HepG2 (cell line): Measurements from ENCODE around the gene RPUSD3. TPM values are rescaled to one million over a fixed set of nuclear protein-coding genes. Genes with fewer than 3 reads are reported as not detected.

ENCODE experiments used
- ATAC-seq: fragments of 200-7000 bp; cut with Tn5 transposase; 3 replicates; pipeline ENCODE4 v1.9.1; 2020; ENCODE audit warnings: mild to moderate bottlenecking, moderate library complexity
- BruUV-seq: library from RNA; stranded (reverse); fragments of 400-500 nt; replicated peaks from 2 replicates; lab custom pipeline; 2021; lab: Mats Ljungman, UMichigan
- CTCF ChIA-PET: fragments of 300-600 bp; formaldehyde crosslinking; extraction: SDS; loops from one replicate; lab custom pipeline; 2021; ENCODE audit warnings: low total read pairs, inconsistent platforms, low intra/inter-chr PET ratio; lab: Yijun Ruan, JAX
- POLR2A ChIA-PET: fragments of 350-600 bp; sonication (Branson Sonifier 250); formaldehyde crosslinking; loops from one replicate; lab custom pipeline; 2020; ENCODE audit warnings: antibody characterized with exemption, inconsistent platforms; lab: Yijun Ruan, JAX
- DNase-seq: peaks from one replicate; pipeline ENCODE4 v3.0.0-alpha.2; 2015; ENCODE audit warnings: low spot score
- FAIRE-seq: peaks from 3 replicates; lab custom pipeline; 2011; peaks lifted over from hg19 to GRCh38; lab: Jason Lieb, UNC
- H2AFZ ChIP-seq: one replicate; pipeline ENCODE4 v1.6.1; 2011; ENCODE audit warnings: low read length, inconsistent platforms
- H3K27ac ChIP-seq: fragments of 300-600 bp; 3 replicates; pipeline ENCODE4 v1.8.0; 2011; ENCODE audit warnings: mixed run types, mild to moderate bottlenecking, mixed read lengths, low read length, inconsistent platforms; ENCODE audit not compliant: insufficient read depth; ENCODE audit errors: extremely low read length
- H3K27me3 ChIP-seq, 2 experiments: fragments of 200-600 bp in 1 of 2; 2 replicates in 1 of 2; 3 replicates in 1 of 2; pipeline versions ENCODE4 v1.6.0 to v1.8.0; 2011; ENCODE audit warnings: low read length in 2 of 2, mild to moderate bottlenecking in 2 of 2, moderate library complexity in 2 of 2, inconsistent platforms in 1 of 2; ENCODE audit not compliant: insufficient read depth in 2 of 2, control insufficient read depth in 1 of 2
- H3K36me3 ChIP-seq, 2 experiments: fragments of 200-600 bp in 1 of 2; replicated peaks in 1 of 2; 2 replicates in 1 of 2; 3 replicates in 1 of 2; pipeline versions ENCODE4 v1.5.1 to v1.8.0; 2011; ENCODE audit warnings: low read length in 2 of 2, inconsistent platforms in 1 of 2; ENCODE audit not compliant: insufficient read depth in 2 of 2, control insufficient read depth in 1 of 2
- H3K4me1 ChIP-seq: 2 replicates; pipeline ENCODE4 v1.5.1; 2012; ENCODE audit warnings: low read length, inconsistent platforms; ENCODE audit not compliant: insufficient read depth
- H3K4me2 ChIP-seq: 2 replicates; pipeline ENCODE4 v1.6.0; 2011; ENCODE audit warnings: low read depth, low read length, inconsistent platforms
- H3K4me3 ChIP-seq, 3 experiments: fragments of 200-600 bp in 1 of 3; sonication (generic), shearing (Covaris generic) in 1 of 3; replicated peaks in 1 of 3; 2 replicates each; pipeline ENCODE4 v1.5.1; 2011 to 2016; ENCODE audit warnings: low read length in 3 of 3, inconsistent platforms in 2 of 3, low read depth in 2 of 3, mild to moderate bottlenecking in 2 of 3, control low read depth in 1 of 3, mixed read lengths in 1 of 3; ENCODE audit not compliant: insufficient read depth in 1 of 3
- H3K79me2 ChIP-seq: one replicate; pipeline ENCODE4 v1.6.1; 2011; ENCODE audit warnings: low read length, inconsistent platforms; ENCODE audit not compliant: insufficient read depth
- H3K9ac ChIP-seq: 2 replicates; pipeline ENCODE4 v1.6.0; 2011; ENCODE audit warnings: mild to moderate bottlenecking, low read depth, low read length, inconsistent platforms; ENCODE audit not compliant: insufficient read depth
- H3K9me3 ChIP-seq: 2 replicates; pipeline ENCODE4 v1.5.1; 2012; ENCODE audit warnings: mild to moderate bottlenecking, low read length
- H4K20me1 ChIP-seq: 2 replicates; pipeline ENCODE4 v1.6.0; 2011; ENCODE audit warnings: inconsistent platforms, mild to moderate bottlenecking, low read length, moderate library complexity; ENCODE audit not compliant: insufficient read depth
- AHDC1 ChIP-seq: sonication (generic); formaldehyde crosslinking; IDR thresholded peaks from 2 replicates; pipeline ENCODE4 v1.5.1; 2020; ENCODE audit warnings: mild to moderate bottlenecking, missing genetic modification reagents, borderline replicate concordance
- CTCF ChIP-seq: sonication (generic); formaldehyde crosslinking; IDR thresholded peaks from 2 replicates; pipeline ENCODE4 v1.5.0; 2020; ENCODE audit warnings: mild to moderate bottlenecking, missing genetic modification reagents, moderate library complexity
- EED ChIP-seq: sonication (generic); formaldehyde crosslinking; IDR thresholded peaks from 2 replicates; pipeline ENCODE4 v1.5.0; 2020; ENCODE audit warnings: mild to moderate bottlenecking, missing genetic modification reagents
- IRF2 ChIP-seq: IDR thresholded peaks from 2 replicates; pipeline ENCODE4 v1.6.1; 2018; ENCODE audit warnings: missing genetic modification reagents, missing compliant biosample characterization
- PHF21A ChIP-seq: sonication (generic); formaldehyde crosslinking; IDR thresholded peaks from 2 replicates; pipeline ENCODE4 v1.5.0; 2020; ENCODE audit warnings: mild to moderate bottlenecking, missing genetic modification reagents
- RAD21 ChIP-seq: fragments of 450-650 bp; formaldehyde crosslinking; IDR thresholded peaks from 2 replicates; pipeline ENCODE4 v1.5.0; 2020; ENCODE audit warnings: mild to moderate bottlenecking
- STAG1 ChIP-seq: sonication (generic); formaldehyde crosslinking; IDR thresholded peaks from 2 replicates; pipeline ENCODE4 v1.4.0; 2020; ENCODE audit warnings: missing genetic modification reagents
- THAP11 ChIP-seq: IDR thresholded peaks from 2 replicates; pipeline ENCODE4 v1.6.1; 2016; ENCODE audit warnings: missing biosample characterization, missing genetic modification reagents
- WGBS: methylation state at CpG from one replicate; pipeline ENCODE4 v1.1.6; 2017; ENCODE audit warnings: low lambda C conversion rate; 5-methylcytosine and 5-hydroxymethylcytosine counted together
- in situ Hi-C: cut with HindIII; loops from 2 replicates; pipeline ENCODE4 v1.10.0; 2017; ENCODE audit warnings: low pct_unique_long_range_greater_than_20kb; ENCODE audit not compliant: extremely low pct_ligation_motif_present
- intact Hi-C: fragments of 100-400 bp; cut with micrococcal nuclease; formaldehyde crosslinking; loops from one replicate; pipeline ENCODE4 v1.10.0; 2022; ENCODE audit not compliant: unreplicated experiment
- polyA plus RNA-seq, 8 experiments: library from polyadenylated mRNA; depleted of rRNA in 3 of 8; stranded (reverse) in 7 of 8; unstranded in 1 of 8; fragments of >200 nt; fragmentation: Illumina TruSeq in 4 of 8; extraction: Trizol in 4 of 8; gene quantifications; 2 replicates each; pipeline versions ENCODE4 v1.2.1 to v1.2.3, GENCODE V29; 2011 to 2016; ENCODE audit warnings: low read depth in 4 of 8, missing spikeins in 1 of 8, mixed read lengths in 1 of 8; ENCODE audit not compliant: insufficient read depth in 1 of 8
- total RNA-seq, 5 experiments: library from RNA; depleted of rRNA; stranded (reverse); fragments of >200 nt; fragmentation: Illumina TruSeq; extraction: Trizol; gene quantifications; 2 replicates each; pipeline ENCODE4 v1.2.3, GENCODE V29; 2016; ENCODE audit warnings: low read depth in 1 of 5

The RPUSD3 gene
- total and polyA plus RNA-seq, 2 of the 13 experiments (the other 11 are each of a cell fraction or from before 2014, with no cell fraction given) = 32.1 to 48.7 TPM

GRCh38 chr3:9808345-9809037 lies 35.3 kb downstream of the RPUSD3 start:
- POLR2A ChIA-PET = interaction anchor here (1.2 to 2.7 kb wide), 3 partner anchors 12 to 59 kb away, joined by 3 to 13 read pairs (median 5); partner anchors contain the start of genes ARPC4, OGG1 and TADA3
- peak; percentile 74 for FAIRE-seq

More at GRCh38 chr3:9808345-9809037, 35.3 kb downstream of the RPUSD3 start:
- H4K20me1 ChIP-seq = no peaks in the 10 kb centered on the region
- H3K9ac ChIP-seq = no peak overlapping the region
- intact Hi-C loops (no loop called here), in situ Hi-C loops (no loop called here)
- H3K36me3 ChIP-seq = peaks cover 19 to 45% of the 10 kb centered on the region in 2 experiments
- no peaks in the 10 kb centered on the region for H3K9me3 ChIP-seq
- peak; percentile 88 for ATAC-seq
- no TSS peak for BruUV-seq
- H3K4me2 ChIP-seq = no peak overlapping the region
- CTCF ChIA-PET = no interaction called here
- 96% methylated on average over 6 of the region's 7 CpGs for WGBS
- H3K4me3 ChIP-seq = no peak overlapping the region
- no peaks in the 10 kb centered on the region for H3K4me1 ChIP-seq
- no peak overlapping the region for H2AFZ ChIP-seq
- peak; percentile 31 for DNase-seq
- TF ChIP-seq EED (CRISPR knock-in tag) (no peak), PHF21A (no peak), IRF2 (no peak), STAG1 (CRISPR knock-in tag) (peak; percentile 46; the same call in 1 of the 2 replicates), RAD21 (0 out of 2 replicates have a peak, but pooled peaks have one; percentile 34), AHDC1 (CRISPR knock-in tag) (no peak), THAP11 (no peak), CTCF (CRISPR knock-in tag) (peak; percentile 48)
- H3K79me2 ChIP-seq = no peaks in the 10 kb centered on the region
- H3K27me3 ChIP-seq = no peaks in the 10 kb centered on the region; a peak in 1 of 5 replicates
- no peak overlapping the region for H3K27ac ChIP-seq
